Left ventricle myocardium inferior (tissue), 1 donor: Measurements from ENCODE around the gene IER3. TPM values are rescaled to one million over a fixed set of nuclear protein-coding genes. Genes with fewer than 3 reads are reported as not detected.
"Not testable (repeated sequence)": the region's sequence is repeated elsewhere in the genome, so short reads cannot be mapped to it uniquely, and the experiment has no call there.

Experiments
- DNase-seq: peaks from one replicate; pipeline ENCODE4 v3.0.0-alpha.2; 2020
- H3K27ac ChIP-seq: fragments of 200-600 bp; replicated peaks from 2 replicates; pipeline ENCODE4 v1.8.0; 2021
- H3K27me3 ChIP-seq: fragments of 200-600 bp; 2 replicates; pipeline ENCODE4 v1.8.0; 2021; ENCODE audit warnings: low read depth
- H3K36me3 ChIP-seq: fragments of 200-600 bp; 2 replicates; pipeline ENCODE4 v1.8.0; 2021
- H3K4me1 ChIP-seq: fragments of 200-600 bp; 2 replicates; pipeline ENCODE4 v1.8.0; 2021
- H3K4me3 ChIP-seq: fragments of 200-600 bp; 2 replicates; pipeline ENCODE4 v1.8.0; 2021; ENCODE audit warnings: mild to moderate bottlenecking, moderate library complexity
- H3K9me3 ChIP-seq: fragments of 200-600 bp; replicated peaks from 2 replicates; pipeline ENCODE4 v1.8.0; 2021
- CTCF ChIP-seq: fragments of 200-600 bp; IDR thresholded peaks from 2 replicates; pipeline ENCODE4 v1.8.0; 2021; ENCODE audit warnings: antibody characterized with exemption, mild to moderate bottlenecking, borderline replicate concordance
- intact Hi-C: fragments of 100-400 bp; cut with micrococcal nuclease; formaldehyde crosslinking; loops from one replicate; pipeline ENCODE4 v1.11.0; 2022
- total RNA-seq: library from RNA; stranded (reverse); fragmentation: NEBNext Ultra II Directional; extraction: Animal tissue kit (Norgen Biotek cat#: 25700); gene quantifications from one replicate; pipeline ENCODE4 v1.2.1, GENCODE V29; 2021
- donor health status: DM: no; HTN: yes; CAD: no; lungs with severe emphysema.

Gene IER3
- total RNA-seq, 1 donor from 2014 or later: 41.4 TPM

GRCh38 chr6:30725713-30726505, 18.4 kb downstream of the IER3 start:
- intact Hi-C loops: no loop called here
- peaks cover 79% of the 10 kb centered on the region for H3K36me3 ChIP-seq
- H3K4me3 ChIP-seq: no peak overlapping the region
- no peaks in the 10 kb centered on the region for H3K27me3 ChIP-seq
- peaks cover 62% of the 10 kb centered on the region for H3K4me1 ChIP-seq
- no peak overlapping the region for H3K27ac ChIP-seq
- no peaks in the 10 kb centered on the region for H3K9me3 ChIP-seq
- no peak for TF ChIP-seq CTCF
- no peak for DNase-seq

- intact Hi-C loops: no loop called here
- H3K36me3 ChIP-seq: peaks cover 73% of the 10 kb centered on the region
- DNase-seq: no peak
- no peak overlapping the region for H3K27ac ChIP-seq
- no peaks in the 10 kb centered on the region for H3K9me3 ChIP-seq
- H3K4me1 ChIP-seq: peaks cover 61% of the 10 kb centered on the region
- no peak overlapping the region for H3K4me3 ChIP-seq
- no peaks in the 10 kb centered on the region for H3K27me3 ChIP-seq
- TF ChIP-seq CTCF: no peak
Measured at GRCh38 chr6:30724906-30725667, 19.3 kb downstream of the IER3 start.

- DNase-seq, H3K9me3 ChIP-seq, H3K4me3 ChIP-seq, H3K27me3 ChIP-seq: not testable (repeated sequence)
- Histone ChIP-seq H3K4me1 (peaks cover 69% of the 10 kb centered on the region), H3K27ac (peak overlapping the region; percentile 98), H3K36me3 (peaks cover 63% of the 10 kb centered on the region)
- intact Hi-C loops: loop anchor here (2.0 kb wide), 1 partner anchor 45 kb away; no protein-coding TSS in a partner anchor
Measured at GRCh38 chr6:30723843-30724741, 20.3 kb downstream of the IER3 start.

DNA sequence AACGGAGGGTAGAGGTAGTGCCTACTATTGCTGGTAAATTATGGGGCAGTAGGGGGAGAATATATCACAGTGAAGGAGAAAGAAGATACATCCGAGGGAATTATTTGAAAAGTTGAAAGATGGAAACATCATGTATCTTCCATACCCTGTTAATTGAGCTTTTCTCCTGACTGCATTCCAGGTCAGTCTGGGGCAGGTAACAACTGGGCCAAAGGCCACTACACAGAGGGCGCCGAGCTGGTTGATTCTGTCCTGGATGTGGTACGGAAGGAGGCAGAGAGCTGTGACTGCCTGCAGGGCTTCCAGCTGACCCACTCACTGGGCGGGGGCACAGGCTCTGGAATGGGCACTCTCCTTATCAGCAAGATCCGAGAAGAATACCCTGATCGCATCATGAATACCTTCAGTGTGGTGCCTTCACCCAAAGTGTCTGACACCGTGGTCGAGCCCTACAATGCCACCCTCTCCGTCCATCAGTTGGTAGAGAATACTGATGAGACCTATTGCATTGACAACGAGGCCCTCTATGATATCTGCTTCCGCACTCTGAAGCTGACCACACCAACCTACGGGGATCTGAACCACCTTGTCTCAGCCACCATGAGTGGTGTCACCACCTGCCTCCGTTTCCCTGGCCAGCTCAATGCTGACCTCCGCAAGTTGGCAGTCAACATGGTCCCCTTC, 21.0 kb downstream of the IER3 start:
- not testable (repeated sequence) for DNase-seq, H3K9me3 ChIP-seq, H3K27me3 ChIP-seq, H3K4me3 ChIP-seq
- Histone ChIP-seq H3K36me3 (peaks cover 55% of the 10 kb centered on the region), H3K4me1 (peaks cover 77% of the 10 kb centered on the region), H3K27ac (peak overlapping the region; percentile 98)
- intact Hi-C loops: loop anchor here (2.0 kb wide), 1 partner anchor 44 kb away; no protein-coding TSS in a partner anchor

GRCh38 chr6:30722280-30723112, 21.9 kb downstream of the IER3 start:
- TF ChIP-seq CTCF: peak; percentile 98
- peak overlapping the region; percentile 95 for H3K4me3 ChIP-seq
- H3K36me3 ChIP-seq: peaks cover 47% of the 10 kb centered on the region
- intact Hi-C loops: loop anchor here (2.0 kb wide), 1 partner anchor 44 kb away; no protein-coding TSS in a partner anchor
- no peaks in the 10 kb centered on the region for H3K9me3 ChIP-seq
- H3K27me3 ChIP-seq: no peaks in the 10 kb centered on the region
- peaks cover 84% of the 10 kb centered on the region for H3K4me1 ChIP-seq
- H3K27ac ChIP-seq: peak overlapping the region; percentile 98
- peak; percentile 84 for DNase-seq

- not testable (repeated sequence) for H3K27me3 ChIP-seq, DNase-seq, H3K9me3 ChIP-seq
- Histone ChIP-seq H3K27ac (peak overlapping the region; percentile 98), H3K36me3 (peaks cover 42% of the 10 kb centered on the region), H3K4me1 (peaks cover 86% of the 10 kb centered on the region), H3K4me3 (peak overlapping the region; percentile 95)
- intact Hi-C loops: loop anchor here (2.0 kb wide), 1 partner anchor 43 kb away; no protein-coding TSS in a partner anchor
Measured at GRCh38 chr6:30722025-30722279, 22.4 kb downstream of the IER3 start.
